HepG2 (cell line): ENCODE results near the gene PMVK. TPM values are rescaled to one million over a fixed set of nuclear protein-coding genes. Genes with fewer than 3 reads are reported as not detected.

Experiments
- ATAC-seq: fragments of 200-7000 bp; cut with Tn5 transposase; 3 replicates; pipeline ENCODE4 v1.9.1; 2020; ENCODE audit warnings: mild to moderate bottlenecking, moderate library complexity
- BruUV-seq: library from RNA; stranded (reverse); fragments of 400-500 nt; replicated peaks from 2 replicates; lab custom pipeline; 2021; lab: Mats Ljungman, UMichigan
- CTCF ChIA-PET: fragments of 300-600 bp; formaldehyde crosslinking; extraction: SDS; loops from one replicate; lab custom pipeline; 2021; ENCODE audit warnings: low total read pairs, inconsistent platforms, low intra/inter-chr PET ratio; lab: Yijun Ruan, JAX
- POLR2A ChIA-PET: fragments of 350-600 bp; sonication (Branson Sonifier 250); formaldehyde crosslinking; loops from one replicate; lab custom pipeline; 2020; ENCODE audit warnings: antibody characterized with exemption, inconsistent platforms; lab: Yijun Ruan, JAX
- DNase-seq: peaks from one replicate; pipeline ENCODE4 v3.0.0-alpha.2; 2015; ENCODE audit warnings: low spot score
- FAIRE-seq: peaks from 3 replicates; lab custom pipeline; 2011; peaks lifted over from hg19 to GRCh38; lab: Jason Lieb, UNC
- H2AFZ ChIP-seq: one replicate; pipeline ENCODE4 v1.6.1; 2011; ENCODE audit warnings: low read length, inconsistent platforms
- H3K27ac ChIP-seq: fragments of 300-600 bp; 3 replicates; pipeline ENCODE4 v1.8.0; 2011; ENCODE audit warnings: mixed run types, mild to moderate bottlenecking, mixed read lengths, low read length, inconsistent platforms; ENCODE audit not compliant: insufficient read depth; ENCODE audit errors: extremely low read length
- H3K27me3 ChIP-seq, 2 experiments: fragments of 200-600 bp in 1 of 2; 2 replicates in 1 of 2; 3 replicates in 1 of 2; pipeline versions ENCODE4 v1.6.0 to v1.8.0; 2011; ENCODE audit warnings: low read length in 2 of 2, mild to moderate bottlenecking in 2 of 2, moderate library complexity in 2 of 2, inconsistent platforms in 1 of 2; ENCODE audit not compliant: insufficient read depth in 2 of 2, control insufficient read depth in 1 of 2
- H3K36me3 ChIP-seq, 2 experiments: fragments of 200-600 bp in 1 of 2; replicated peaks in 1 of 2; 2 replicates in 1 of 2; 3 replicates in 1 of 2; pipeline versions ENCODE4 v1.5.1 to v1.8.0; 2011; ENCODE audit warnings: low read length in 2 of 2, inconsistent platforms in 1 of 2; ENCODE audit not compliant: insufficient read depth in 2 of 2, control insufficient read depth in 1 of 2
- H3K4me1 ChIP-seq: 2 replicates; pipeline ENCODE4 v1.5.1; 2012; ENCODE audit warnings: low read length, inconsistent platforms; ENCODE audit not compliant: insufficient read depth
- H3K4me2 ChIP-seq: 2 replicates; pipeline ENCODE4 v1.6.0; 2011; ENCODE audit warnings: low read depth, low read length, inconsistent platforms
- H3K4me3 ChIP-seq, 3 experiments: fragments of 200-600 bp in 1 of 3; sonication (generic), shearing (Covaris generic) in 1 of 3; replicated peaks in 1 of 3; 2 replicates each; pipeline ENCODE4 v1.5.1; 2011 to 2016; ENCODE audit warnings: low read length in 3 of 3, inconsistent platforms in 2 of 3, low read depth in 2 of 3, mild to moderate bottlenecking in 2 of 3, control low read depth in 1 of 3, mixed read lengths in 1 of 3; ENCODE audit not compliant: insufficient read depth in 1 of 3
- H3K79me2 ChIP-seq: one replicate; pipeline ENCODE4 v1.6.1; 2011; ENCODE audit warnings: low read length, inconsistent platforms; ENCODE audit not compliant: insufficient read depth
- H3K9ac ChIP-seq: 2 replicates; pipeline ENCODE4 v1.6.0; 2011; ENCODE audit warnings: mild to moderate bottlenecking, low read depth, low read length, inconsistent platforms; ENCODE audit not compliant: insufficient read depth
- H3K9me3 ChIP-seq: 2 replicates; pipeline ENCODE4 v1.5.1; 2012; ENCODE audit warnings: mild to moderate bottlenecking, low read length
- H4K20me1 ChIP-seq: 2 replicates; pipeline ENCODE4 v1.6.0; 2011; ENCODE audit warnings: inconsistent platforms, mild to moderate bottlenecking, low read length, moderate library complexity; ENCODE audit not compliant: insufficient read depth
- DNMT1 ChIP-seq: sonication (generic); formaldehyde crosslinking; IDR thresholded peaks from 2 replicates; pipeline ENCODE4 v1.5.1; 2020; ENCODE audit warnings: mild to moderate bottlenecking, missing genetic modification reagents
- ESRRA ChIP-seq: sonication (generic); formaldehyde crosslinking; IDR thresholded peaks from 2 replicates; pipeline ENCODE4 v1.5.1; 2020; ENCODE audit warnings: mild to moderate bottlenecking, low read depth, missing genetic modification reagents
- HNF4A ChIP-seq: sonication (generic); formaldehyde crosslinking; IDR thresholded peaks from 2 replicates; pipeline ENCODE4 v1.4.0; 2020; ENCODE audit warnings: missing genetic modification reagents
- MEF2D ChIP-seq: sonication (generic); formaldehyde crosslinking; IDR thresholded peaks from 2 replicates; pipeline ENCODE4 v1.5.1; 2020; ENCODE audit warnings: mild to moderate bottlenecking, missing genetic modification reagents
- NPAS2 ChIP-seq: sonication (generic); formaldehyde crosslinking; IDR thresholded peaks from 2 replicates; pipeline ENCODE4 v1.8.0; 2022; ENCODE audit warnings: mild to moderate bottlenecking, missing genetic modification reagents, borderline replicate concordance
- SNAI1 ChIP-seq: sonication (generic); formaldehyde crosslinking; IDR thresholded peaks from 2 replicates; pipeline ENCODE4 v1.5.0; 2020; ENCODE audit warnings: mild to moderate bottlenecking, missing genetic modification reagents, borderline replicate concordance
- SYNCRIP ChIP-seq: fragments of 200-400 bp; formaldehyde crosslinking; IDR thresholded peaks from 2 replicates; pipeline ENCODE4 v1.6.1; 2018; ENCODE audit warnings: mild to moderate bottlenecking, low read depth, low read length; ENCODE audit not compliant: insufficient read depth
- U2AF2 ChIP-seq: fragments of 200-400 bp; formaldehyde crosslinking; IDR thresholded peaks from 2 replicates; pipeline ENCODE4 v1.6.1; 2017; ENCODE audit warnings: low read depth, mild to moderate bottlenecking, low read length
- XRCC5 ChIP-seq: fragments of 200-400 bp; formaldehyde crosslinking; optimal IDR thresholded peaks from 2 replicates; pipeline ENCODE3; 2017; ENCODE audit warnings: mild to moderate bottlenecking, low read length
- ZBTB7A ChIP-seq: sonication (generic); formaldehyde crosslinking; IDR thresholded peaks from 2 replicates; pipeline ENCODE4 v1.8.0; 2022; ENCODE audit warnings: mild to moderate bottlenecking, missing genetic modification reagents
- ZFY ChIP-seq: sonication (generic); formaldehyde crosslinking; IDR thresholded peaks from 2 replicates; pipeline ENCODE4 v1.4.0; 2020; ENCODE audit warnings: missing genetic modification reagents
- ZNF646 ChIP-seq: sonication (generic); formaldehyde crosslinking; IDR thresholded peaks from 2 replicates; pipeline ENCODE4 v1.9.0; 2021; ENCODE audit warnings: mild to moderate bottlenecking, missing genetic modification reagents
- ZNF891 ChIP-seq: sonication (generic); formaldehyde crosslinking; IDR thresholded peaks from 2 replicates; pipeline ENCODE4 v1.5.0; 2020; ENCODE audit warnings: mild to moderate bottlenecking, missing genetic modification reagents
- WGBS: methylation state at CpG from one replicate; pipeline ENCODE4 v1.1.6; 2017; ENCODE audit warnings: low lambda C conversion rate; 5-methylcytosine and 5-hydroxymethylcytosine counted together
- in situ Hi-C: cut with HindIII; loops from 2 replicates; pipeline ENCODE4 v1.10.0; 2017; ENCODE audit warnings: low pct_unique_long_range_greater_than_20kb; ENCODE audit not compliant: extremely low pct_ligation_motif_present
- intact Hi-C: fragments of 100-400 bp; cut with micrococcal nuclease; formaldehyde crosslinking; loops from one replicate; pipeline ENCODE4 v1.10.0; 2022; ENCODE audit not compliant: unreplicated experiment
- polyA plus RNA-seq, 8 experiments: library from polyadenylated mRNA; depleted of rRNA in 3 of 8; stranded (reverse) in 7 of 8; unstranded in 1 of 8; fragments of >200 nt; fragmentation: Illumina TruSeq in 4 of 8; extraction: Trizol in 4 of 8; gene quantifications; 2 replicates each; pipeline versions ENCODE4 v1.2.1 to v1.2.3, GENCODE V29; 2011 to 2016; ENCODE audit warnings: low read depth in 4 of 8, missing spikeins in 1 of 8, mixed read lengths in 1 of 8; ENCODE audit not compliant: insufficient read depth in 1 of 8
- total RNA-seq, 5 experiments: library from RNA; depleted of rRNA; stranded (reverse); fragments of >200 nt; fragmentation: Illumina TruSeq; extraction: Trizol; gene quantifications; 2 replicates each; pipeline ENCODE4 v1.2.3, GENCODE V29; 2016; ENCODE audit warnings: low read depth in 1 of 5

The PMVK gene
- total and polyA plus RNA-seq, 2 of the 13 experiments (the other 11 are each of a cell fraction or from before 2014, with no cell fraction given) = 3.9 to 12.6 TPM

- Histone ChIP-seq H3K27ac (peak overlapping the region; percentile 96), H3K4me3 (peak overlapping the region in 1 of 3 experiments; percentile 40; a peak in 1 of 6 replicates), H3K36me3 (peaks cover 5 to 19% of the 10 kb centered on the region in 2 experiments; a peak in 4 of 5 replicates), H3K27me3 (no peaks in the 10 kb centered on the region; a peak in 1 of 5 replicates), H2AFZ (no peak overlapping the region), H3K9ac (peak overlapping the region; percentile 89; the same call in 1 of the 2 replicates)
- in situ Hi-C loops = no loop called here
- CTCF ChIA-PET = no interaction called here
- POLR2A ChIA-PET = interaction anchor here (0.7 to 4.1 kb wide), 9 partner anchors 10 to 218 kb away, joined by 3 to 91 read pairs (median 6); partner anchors contain the start of genes CKS1B, LENEP, PMVK and SHC1
- intact Hi-C loops = no loop called here
- FAIRE-seq (no peak), DNase-seq (no peak)
- WGBS = 80% methylated on average over 3 of the region's 3 CpGs
- TF ChIP-seq SNAI1 (CRISPR knock-in tag) (no peak), U2AF2 (no peak), DNMT1 (no peak), MEF2D (CRISPR knock-in tag) (peak; percentile 5; the same call in 1 of the 2 replicates), ZNF891 (no peak)
- TF ChIP-seq, all 625 proteins: peak for 1
- BruUV-seq = no TSS peak
- Histone ChIP-seq H3K4me1 (peaks cover 46% of the 10 kb centered on the region), H3K9me3 (no peaks in the 10 kb centered on the region), H4K20me1 (no peaks in the 10 kb centered on the region), H3K4me2 (peak overlapping the region; percentile 95), H3K79me2 (no peaks in the 10 kb centered on the region)
- ATAC-seq = no peak
These were observed 18.0 kb upstream of the PMVK start for GRCh38 chr1:154954541-154954940.

GRCh38 chr1:154953611-154954038 is 17.1 kb upstream of the PMVK start:
- H3K36me3 ChIP-seq = peaks cover 2 to 10% of the 10 kb centered on the region in 2 experiments; a peak in 4 of 5 replicates
- no peak overlapping the region for H3K27ac ChIP-seq
- 0 out of 2 replicates have a peak overlapping the region, but pooled peaks have one; percentile 2 for H3K9ac ChIP-seq
- H3K27me3 ChIP-seq = no peaks in the 10 kb centered on the region; a peak in 1 of 5 replicates
- intact Hi-C loops = no loop called here
- no peaks in the 10 kb centered on the region for H3K9me3 ChIP-seq
- peaks cover 46% of the 10 kb centered on the region for H3K4me1 ChIP-seq
- ATAC-seq (no peak), DNase-seq (no peak), FAIRE-seq (no peak)
- H4K20me1 ChIP-seq = no peaks in the 10 kb centered on the region
- in situ Hi-C loops = no loop called here
- ChIA-PET CTCF (no interaction called here), POLR2A (interaction anchor here (1.5 to 4.1 kb wide), 4 partner anchors 17 to 39 kb away, joined by 4 to 91 read pairs (median 6); partner anchors contain the start of genes CKS1B, LENEP, PMVK and SHC1)
- 67% methylated on average over 2 of the region's 2 CpGs for WGBS
- no peak overlapping the region; a peak in 1 of 6 replicates for H3K4me3 ChIP-seq
- H3K79me2 ChIP-seq = no peaks in the 10 kb centered on the region
- no peak overlapping the region for H2AFZ ChIP-seq
- no TSS peak for BruUV-seq
- peak overlapping the region; percentile 95 for H3K4me2 ChIP-seq
- no peak for TF ChIP-seq NPAS2
- TF ChIP-seq SYNCRIP = no peak
- TF ChIP-seq ZBTB7A = no peak
- peak; percentile 25; the same call in 1 of the 2 replicates for TF ChIP-seq ZFY (CRISPR knock-in tag)
- 0 out of 2 replicates have a peak, but pooled peaks have one; percentile 26 for TF ChIP-seq HNF4A
- no peak for TF ChIP-seq XRCC5
- TF ChIP-seq ESRRA (CRISPR knock-in tag) = peak; percentile 60
- no peak for TF ChIP-seq ZNF646 (CRISPR knock-in tag)
